Measurements from ENCODE around the gene RAB27A. TPM values are rescaled to one million over a fixed set of nuclear protein-coding genes. Genes with fewer than 3 reads are reported as not detected.
"Not testable (repeated sequence)": the region's sequence is repeated elsewhere in the genome, so short reads cannot be mapped to it uniquely, and the experiment has no call there.

The RAB27A gene
- total and polyA plus RNA-seq, 2 experiments from 2014 or later, result 3.2 to 5.8 TPM

DNA sequence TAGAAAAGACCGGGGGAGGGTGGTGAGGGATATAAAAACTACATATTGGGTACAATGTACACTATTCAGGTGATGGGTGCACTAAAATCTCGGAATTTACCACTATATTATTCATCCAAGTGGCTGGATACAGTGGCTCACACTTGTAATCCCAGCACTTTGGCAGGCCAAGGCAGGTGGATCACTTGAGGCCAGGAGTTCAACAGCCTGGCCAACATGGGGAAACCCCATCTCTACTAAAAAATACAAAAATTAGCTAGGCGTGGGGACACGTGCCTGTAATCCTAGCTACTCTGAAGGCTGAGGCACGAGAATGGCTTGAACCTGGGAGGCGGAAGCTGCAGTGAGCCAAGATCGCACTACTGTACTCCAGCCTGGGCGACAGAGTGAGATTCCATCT lies 37.4 kb downstream of the RAB27A start:
- not testable (repeated sequence) for H3K36me3 ChIP-seq (ENCODE audit: insufficient read depth); H3K4me3 Mint-ChIP-seq; H3K4me1 ChIP-seq (ENCODE audit: insufficient read depth); H3K4me3 ChIP-seq; ATAC-seq; H2AFZ ChIP-seq; H3K27ac Mint-ChIP-seq; H3F3A ChIP-seq (replicated peaks; ENCODE audit: low read depth); H3K27ac ChIP-seq (ENCODE audit: low read depth); H3K79me2 ChIP-seq (replicated peaks; ENCODE audit: insufficient read depth); H3K9me3 Mint-ChIP-seq; H4K20me1 ChIP-seq (replicated peaks; ENCODE audit: insufficient read depth); DNase-seq (ENCODE audit: low spot score); H3K4me2 ChIP-seq; H3K4me1 Mint-ChIP-seq; H3K9me2 ChIP-seq (ENCODE audit: insufficient read depth); H3K27me3 ChIP-seq (ENCODE audit: insufficient read depth); H3K36me3 Mint-ChIP-seq (ENCODE audit: low read depth); H3K27me3 Mint-ChIP-seq (ENCODE audit: insufficient read depth, low read depth, poor library complexity)

DNA sequence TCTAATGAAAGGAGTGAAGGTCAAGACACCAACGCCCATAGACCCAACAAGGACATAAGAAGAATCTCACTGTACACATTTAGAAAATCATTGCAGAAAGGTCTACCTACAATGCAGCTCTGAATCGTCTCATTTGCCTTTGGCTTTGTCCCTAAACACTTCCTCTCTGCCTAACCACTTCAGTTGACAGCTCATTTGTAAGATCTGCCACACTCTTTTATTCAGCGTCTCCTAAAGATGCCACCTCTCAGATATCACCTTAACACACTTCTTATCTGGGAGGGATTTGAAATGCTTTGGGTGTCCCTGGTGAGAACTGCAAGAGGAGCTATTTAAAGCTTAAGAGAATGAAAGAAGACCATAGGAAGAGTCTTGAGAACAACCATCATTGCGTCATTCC lies 38.7 kb downstream of the RAB27A start:
- DNase-seq (ENCODE audit: low spot score), result no peak
- TF ChIP-seq NANOG (IDR thresholded peaks at IDR 0.05; ENCODE audit: borderline replicate concordance) (no peak), STAT1 (IDR thresholded peaks at IDR 0.05; ENCODE audit: unreplicated experiment) (no peak), ZNF114 (CRISPR knock-in tag; IDR thresholded peaks at IDR 0.05) (no peak), ZNF331 (CRISPR knock-in tag; IDR thresholded peaks at IDR 0.05; ENCODE audit: low read depth) (no peak), CREB1 (CRISPR knock-in tag; IDR thresholded peaks at IDR 0.05; ENCODE audit: low read depth) (no peak), EZH2phosphoT487 (IDR thresholded peaks at IDR 0.05; ENCODE audit: unreplicated experiment) (no peak), POLR2AphosphoS5 (IDR thresholded peaks at IDR 0.05; ENCODE audit: low read depth) (no peak)
- TF ChIP-seq, protein P1, sequence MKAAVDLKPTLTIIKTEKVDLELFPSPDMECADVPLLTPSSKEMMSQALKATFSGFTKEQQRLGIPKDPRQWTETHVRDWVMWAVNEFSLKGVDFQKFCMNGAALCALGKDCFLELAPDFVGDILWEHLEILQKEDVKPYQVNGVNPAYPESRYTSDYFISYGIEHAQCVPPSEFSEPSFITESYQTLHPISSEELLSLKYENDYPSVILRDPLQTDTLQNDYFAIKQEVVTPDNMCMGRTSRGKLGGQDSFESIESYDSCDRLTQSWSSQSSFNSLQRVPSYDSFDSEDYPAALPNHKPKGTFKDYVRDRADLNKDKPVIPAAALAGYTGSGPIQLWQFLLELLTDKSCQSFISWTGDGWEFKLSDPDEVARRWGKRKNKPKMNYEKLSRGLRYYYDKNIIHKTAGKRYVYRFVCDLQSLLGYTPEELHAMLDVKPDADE (IDR thresholded peaks at IDR 0.05), result no peak
- TF ChIP-seq, protein P2, sequence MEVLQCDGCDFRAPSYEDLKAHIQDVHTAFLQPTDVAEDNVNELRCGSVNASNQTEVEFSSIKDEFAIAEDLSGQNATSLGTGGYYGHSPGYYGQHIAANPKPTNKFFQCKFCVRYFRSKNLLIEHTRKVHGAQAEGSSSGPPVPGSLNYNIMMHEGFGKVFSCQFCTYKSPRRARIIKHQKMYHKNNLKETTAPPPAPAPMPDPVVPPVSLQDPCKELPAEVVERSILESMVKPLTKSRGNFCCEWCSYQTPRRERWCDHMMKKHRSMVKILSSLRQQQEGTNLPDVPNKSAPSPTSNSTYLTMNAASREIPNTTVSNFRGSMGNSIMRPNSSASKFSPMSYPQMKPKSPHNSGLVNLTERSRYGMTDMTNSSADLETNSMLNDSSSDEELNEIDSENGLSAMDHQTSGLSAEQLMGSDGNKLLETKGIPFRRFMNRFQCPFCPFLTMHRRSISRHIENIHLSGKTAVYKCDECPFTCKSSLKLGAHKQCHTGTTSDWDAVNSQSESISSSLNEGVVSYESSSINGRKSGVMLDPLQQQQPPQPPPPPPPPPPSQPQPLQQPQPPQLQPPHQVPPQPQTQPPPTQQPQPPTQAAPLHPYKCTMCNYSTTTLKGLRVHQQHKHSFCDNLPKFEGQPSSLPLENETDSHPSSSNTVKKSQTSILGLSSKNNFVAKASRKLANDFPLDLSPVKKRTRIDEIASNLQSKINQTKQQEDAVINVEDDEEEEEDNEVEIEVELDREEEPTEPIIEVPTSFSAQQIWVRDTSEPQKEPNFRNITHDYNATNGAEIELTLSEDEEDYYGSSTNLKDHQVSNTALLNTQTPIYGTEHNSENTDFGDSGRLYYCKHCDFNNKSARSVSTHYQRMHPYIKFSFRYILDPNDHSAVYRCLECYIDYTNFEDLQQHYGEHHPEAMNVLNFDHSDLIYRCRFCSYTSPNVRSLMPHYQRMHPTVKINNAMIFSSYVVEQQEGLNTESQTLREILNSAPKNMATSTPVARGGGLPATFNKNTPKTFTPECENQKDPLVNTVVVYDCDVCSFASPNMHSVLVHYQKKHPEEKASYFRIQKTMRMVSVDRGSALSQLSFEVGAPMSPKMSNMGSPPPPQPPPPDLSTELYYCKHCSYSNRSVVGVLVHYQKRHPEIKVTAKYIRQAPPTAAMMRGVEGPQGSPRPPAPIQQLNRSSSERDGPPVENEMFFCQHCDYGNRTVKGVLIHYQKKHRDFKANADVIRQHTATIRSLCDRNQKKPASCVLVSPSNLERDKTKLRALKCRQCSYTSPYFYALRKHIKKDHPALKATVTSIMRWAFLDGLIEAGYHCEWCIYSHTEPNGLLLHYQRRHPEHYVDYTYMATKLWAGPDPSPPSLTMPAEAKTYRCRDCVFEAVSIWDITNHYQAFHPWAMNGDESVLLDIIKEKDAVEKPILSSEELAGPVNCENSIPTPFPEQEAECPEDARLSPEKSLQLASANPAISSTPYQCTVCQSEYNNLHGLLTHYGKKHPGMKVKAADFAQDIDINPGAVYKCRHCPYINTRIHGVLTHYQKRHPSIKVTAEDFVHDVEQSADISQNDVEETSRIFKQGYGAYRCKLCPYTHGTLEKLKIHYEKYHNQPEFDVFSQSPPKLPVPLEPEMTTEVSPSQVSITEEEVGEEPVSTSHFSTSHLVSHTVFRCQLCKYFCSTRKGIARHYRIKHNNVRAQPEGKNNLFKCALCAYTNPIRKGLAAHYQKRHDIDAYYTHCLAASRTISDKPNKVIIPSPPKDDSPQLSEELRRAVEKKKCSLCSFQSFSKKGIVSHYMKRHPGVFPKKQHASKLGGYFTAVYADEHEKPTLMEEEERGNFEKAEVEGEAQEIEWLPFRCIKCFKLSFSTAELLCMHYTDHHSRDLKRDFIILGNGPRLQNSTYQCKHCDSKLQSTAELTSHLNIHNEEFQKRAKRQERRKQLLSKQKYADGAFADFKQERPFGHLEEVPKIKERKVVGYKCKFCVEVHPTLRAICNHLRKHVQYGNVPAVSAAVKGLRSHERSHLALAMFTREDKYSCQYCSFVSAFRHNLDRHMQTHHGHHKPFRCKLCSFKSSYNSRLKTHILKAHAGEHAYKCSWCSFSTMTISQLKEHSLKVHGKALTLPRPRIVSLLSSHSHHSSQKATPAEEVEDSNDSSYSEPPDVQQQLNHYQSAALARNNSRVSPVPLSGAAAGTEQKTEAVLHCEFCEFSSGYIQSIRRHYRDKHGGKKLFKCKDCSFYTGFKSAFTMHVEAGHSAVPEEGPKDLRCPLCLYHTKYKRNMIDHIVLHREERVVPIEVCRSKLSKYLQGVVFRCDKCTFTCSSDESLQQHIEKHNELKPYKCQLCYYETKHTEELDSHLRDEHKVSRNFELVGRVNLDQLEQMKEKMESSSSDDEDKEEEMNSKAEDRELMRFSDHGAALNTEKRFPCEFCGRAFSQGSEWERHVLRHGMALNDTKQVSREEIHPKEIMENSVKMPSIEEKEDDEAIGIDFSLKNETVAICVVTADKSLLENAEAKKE (CRISPR knock-in tag; IDR thresholded peaks at IDR 0.05), result no peak
- TF ChIP-seq, protein P3, sequence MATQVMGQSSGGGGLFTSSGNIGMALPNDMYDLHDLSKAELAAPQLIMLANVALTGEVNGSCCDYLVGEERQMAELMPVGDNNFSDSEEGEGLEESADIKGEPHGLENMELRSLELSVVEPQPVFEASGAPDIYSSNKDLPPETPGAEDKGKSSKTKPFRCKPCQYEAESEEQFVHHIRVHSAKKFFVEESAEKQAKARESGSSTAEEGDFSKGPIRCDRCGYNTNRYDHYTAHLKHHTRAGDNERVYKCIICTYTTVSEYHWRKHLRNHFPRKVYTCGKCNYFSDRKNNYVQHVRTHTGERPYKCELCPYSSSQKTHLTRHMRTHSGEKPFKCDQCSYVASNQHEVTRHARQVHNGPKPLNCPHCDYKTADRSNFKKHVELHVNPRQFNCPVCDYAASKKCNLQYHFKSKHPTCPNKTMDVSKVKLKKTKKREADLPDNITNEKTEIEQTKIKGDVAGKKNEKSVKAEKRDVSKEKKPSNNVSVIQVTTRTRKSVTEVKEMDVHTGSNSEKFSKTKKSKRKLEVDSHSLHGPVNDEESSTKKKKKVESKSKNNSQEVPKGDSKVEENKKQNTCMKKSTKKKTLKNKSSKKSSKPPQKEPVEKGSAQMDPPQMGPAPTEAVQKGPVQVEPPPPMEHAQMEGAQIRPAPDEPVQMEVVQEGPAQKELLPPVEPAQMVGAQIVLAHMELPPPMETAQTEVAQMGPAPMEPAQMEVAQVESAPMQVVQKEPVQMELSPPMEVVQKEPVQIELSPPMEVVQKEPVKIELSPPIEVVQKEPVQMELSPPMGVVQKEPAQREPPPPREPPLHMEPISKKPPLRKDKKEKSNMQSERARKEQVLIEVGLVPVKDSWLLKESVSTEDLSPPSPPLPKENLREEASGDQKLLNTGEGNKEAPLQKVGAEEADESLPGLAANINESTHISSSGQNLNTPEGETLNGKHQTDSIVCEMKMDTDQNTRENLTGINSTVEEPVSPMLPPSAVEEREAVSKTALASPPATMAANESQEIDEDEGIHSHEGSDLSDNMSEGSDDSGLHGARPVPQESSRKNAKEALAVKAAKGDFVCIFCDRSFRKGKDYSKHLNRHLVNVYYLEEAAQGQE (IDR thresholded peaks at IDR 0.05; ENCODE audit: unreplicated experiment), result no peak
- TF ChIP-seq, protein P4, sequence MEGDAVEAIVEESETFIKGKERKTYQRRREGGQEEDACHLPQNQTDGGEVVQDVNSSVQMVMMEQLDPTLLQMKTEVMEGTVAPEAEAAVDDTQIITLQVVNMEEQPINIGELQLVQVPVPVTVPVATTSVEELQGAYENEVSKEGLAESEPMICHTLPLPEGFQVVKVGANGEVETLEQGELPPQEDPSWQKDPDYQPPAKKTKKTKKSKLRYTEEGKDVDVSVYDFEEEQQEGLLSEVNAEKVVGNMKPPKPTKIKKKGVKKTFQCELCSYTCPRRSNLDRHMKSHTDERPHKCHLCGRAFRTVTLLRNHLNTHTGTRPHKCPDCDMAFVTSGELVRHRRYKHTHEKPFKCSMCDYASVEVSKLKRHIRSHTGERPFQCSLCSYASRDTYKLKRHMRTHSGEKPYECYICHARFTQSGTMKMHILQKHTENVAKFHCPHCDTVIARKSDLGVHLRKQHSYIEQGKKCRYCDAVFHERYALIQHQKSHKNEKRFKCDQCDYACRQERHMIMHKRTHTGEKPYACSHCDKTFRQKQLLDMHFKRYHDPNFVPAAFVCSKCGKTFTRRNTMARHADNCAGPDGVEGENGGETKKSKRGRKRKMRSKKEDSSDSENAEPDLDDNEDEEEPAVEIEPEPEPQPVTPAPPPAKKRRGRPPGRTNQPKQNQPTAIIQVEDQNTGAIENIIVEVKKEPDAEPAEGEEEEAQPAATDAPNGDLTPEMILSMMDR (conservative IDR thresholded peaks at IDR 0.05; ENCODE audit: low read depth in 2 of 2), result no peak

More for the DNA sequence above, 38.7 kb downstream of the RAB27A start:
- Mint-ChIP-seq H3K4me3 (no peak overlapping the region), H3K9me3 (no peaks in the 10 kb centered on the region), H3K27me3 (ENCODE audit: insufficient read depth, low read depth, poor library complexity) (no peaks in the 10 kb centered on the region), H3K36me3 (ENCODE audit: low read depth) (no peaks in the 10 kb centered on the region), H3K4me1 (peaks cover 4% of the 10 kb centered on the region; the same call in 2 of the 3 replicates), H3K27ac (no peak overlapping the region)
- H3K79me2 ChIP-seq (replicated peaks; ENCODE audit: insufficient read depth), result no peaks in the 10 kb centered on the region
- H3K4me3 ChIP-seq, result no peak overlapping the region
- H3K27me3 ChIP-seq (ENCODE audit: insufficient read depth), result no peaks in the 10 kb centered on the region
- no peak overlapping the region for H2AFZ ChIP-seq
- no peaks in the 10 kb centered on the region for H3K36me3 ChIP-seq (ENCODE audit: insufficient read depth)
- H3K27ac ChIP-seq (ENCODE audit: low read depth), result no peak overlapping the region
- H4K20me1 ChIP-seq (replicated peaks; ENCODE audit: insufficient read depth), result no peaks in the 10 kb centered on the region
- H3K9me2 ChIP-seq (ENCODE audit: insufficient read depth), result no peaks in the 10 kb centered on the region
- no peak for ATAC-seq
- peaks cover 5% of the 10 kb centered on the region for H3K4me1 ChIP-seq (ENCODE audit: insufficient read depth)
- H3K4me2 ChIP-seq, result no peak overlapping the region
- no peaks in the 10 kb centered on the region for H3F3A ChIP-seq (replicated peaks; ENCODE audit: low read depth)
